ENCODE results near the gene RABEP1.
"Not testable (repeated sequence)": the region's sequence is repeated elsewhere in the genome, so short reads cannot be mapped to it uniquely, and the experiment has no call there.

Gene RABEP1, protein sequence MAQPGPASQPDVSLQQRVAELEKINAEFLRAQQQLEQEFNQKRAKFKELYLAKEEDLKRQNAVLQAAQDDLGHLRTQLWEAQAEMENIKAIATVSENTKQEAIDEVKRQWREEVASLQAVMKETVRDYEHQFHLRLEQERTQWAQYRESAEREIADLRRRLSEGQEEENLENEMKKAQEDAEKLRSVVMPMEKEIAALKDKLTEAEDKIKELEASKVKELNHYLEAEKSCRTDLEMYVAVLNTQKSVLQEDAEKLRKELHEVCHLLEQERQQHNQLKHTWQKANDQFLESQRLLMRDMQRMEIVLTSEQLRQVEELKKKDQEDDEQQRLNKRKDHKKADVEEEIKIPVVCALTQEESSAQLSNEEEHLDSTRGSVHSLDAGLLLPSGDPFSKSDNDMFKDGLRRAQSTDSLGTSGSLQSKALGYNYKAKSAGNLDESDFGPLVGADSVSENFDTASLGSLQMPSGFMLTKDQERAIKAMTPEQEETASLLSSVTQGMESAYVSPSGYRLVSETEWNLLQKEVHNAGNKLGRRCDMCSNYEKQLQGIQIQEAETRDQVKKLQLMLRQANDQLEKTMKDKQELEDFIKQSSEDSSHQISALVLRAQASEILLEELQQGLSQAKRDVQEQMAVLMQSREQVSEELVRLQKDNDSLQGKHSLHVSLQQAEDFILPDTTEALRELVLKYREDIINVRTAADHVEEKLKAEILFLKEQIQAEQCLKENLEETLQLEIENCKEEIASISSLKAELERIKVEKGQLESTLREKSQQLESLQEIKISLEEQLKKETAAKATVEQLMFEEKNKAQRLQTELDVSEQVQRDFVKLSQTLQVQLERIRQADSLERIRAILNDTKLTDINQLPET

DNA sequence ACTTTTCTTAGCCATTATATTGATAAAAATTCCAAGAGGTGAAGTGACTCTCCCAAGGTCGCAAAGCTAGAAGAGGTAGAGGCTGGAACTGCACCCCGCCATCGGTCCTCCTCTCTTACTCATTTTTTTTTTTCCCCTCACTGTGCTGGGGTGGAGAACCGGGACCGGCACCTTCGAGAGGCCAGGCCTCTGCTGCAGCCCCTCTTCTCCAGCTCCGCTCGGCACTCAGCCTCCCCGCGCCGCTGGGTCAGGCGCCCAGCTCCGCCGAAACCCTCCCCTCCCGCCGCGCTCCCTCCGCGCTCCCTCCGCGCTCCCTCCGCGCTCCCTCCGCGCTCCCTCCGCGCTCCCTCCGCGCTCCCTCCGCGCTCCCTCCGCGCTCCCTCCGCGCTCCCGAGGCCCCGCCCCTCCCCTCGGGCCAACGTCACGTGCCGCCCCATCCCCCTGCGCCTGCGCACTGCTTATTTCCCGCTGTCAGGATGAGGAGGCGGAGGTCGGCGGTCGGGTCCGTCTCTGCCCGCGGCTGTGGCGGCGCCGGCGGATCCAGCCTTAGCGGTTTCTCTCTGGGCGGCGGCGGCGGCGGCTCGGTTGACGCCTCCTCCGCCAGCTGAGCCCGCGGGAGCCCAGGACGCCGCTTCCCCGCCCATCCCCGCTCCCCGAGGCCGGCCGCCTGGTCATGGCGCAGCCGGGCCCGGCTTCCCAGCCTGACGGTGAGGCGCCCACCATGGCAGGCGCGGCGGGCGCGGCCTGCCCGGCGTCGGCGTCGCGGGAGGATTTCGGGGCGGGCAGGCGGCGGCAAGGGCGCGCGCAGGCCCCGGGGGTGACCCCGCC is at the start of gene RABEP1:
Gene RABEP1, plus strand, starts transcription at position 471 of the 828 bp plus-strand sequence. Its CDS starts 203 bp downstream, at position 674.
- DNase-seq, result peak; percentile 59 to 89

DNA sequence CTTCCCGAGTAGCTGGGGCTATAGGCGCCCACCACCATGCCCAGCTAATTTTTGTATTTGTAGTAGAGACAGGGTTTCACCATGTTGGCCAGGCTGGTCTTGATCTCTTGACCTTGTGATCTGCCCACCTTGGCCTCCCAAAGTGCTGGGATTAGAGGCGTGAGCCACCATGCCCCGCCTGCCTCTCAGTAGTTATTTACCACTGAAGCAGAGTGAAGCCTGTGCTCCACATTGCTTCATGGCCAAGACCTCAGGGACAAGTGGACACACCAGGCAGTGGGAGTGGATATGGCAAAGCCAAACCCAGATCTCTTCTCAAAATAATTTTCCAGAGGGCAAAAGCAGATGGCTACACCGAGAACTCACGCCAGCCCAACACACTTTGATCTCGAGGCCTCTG is 48.6 kb upstream of the RABEP1 start:
- DNase-seq, result not testable (repeated sequence)

DNA sequence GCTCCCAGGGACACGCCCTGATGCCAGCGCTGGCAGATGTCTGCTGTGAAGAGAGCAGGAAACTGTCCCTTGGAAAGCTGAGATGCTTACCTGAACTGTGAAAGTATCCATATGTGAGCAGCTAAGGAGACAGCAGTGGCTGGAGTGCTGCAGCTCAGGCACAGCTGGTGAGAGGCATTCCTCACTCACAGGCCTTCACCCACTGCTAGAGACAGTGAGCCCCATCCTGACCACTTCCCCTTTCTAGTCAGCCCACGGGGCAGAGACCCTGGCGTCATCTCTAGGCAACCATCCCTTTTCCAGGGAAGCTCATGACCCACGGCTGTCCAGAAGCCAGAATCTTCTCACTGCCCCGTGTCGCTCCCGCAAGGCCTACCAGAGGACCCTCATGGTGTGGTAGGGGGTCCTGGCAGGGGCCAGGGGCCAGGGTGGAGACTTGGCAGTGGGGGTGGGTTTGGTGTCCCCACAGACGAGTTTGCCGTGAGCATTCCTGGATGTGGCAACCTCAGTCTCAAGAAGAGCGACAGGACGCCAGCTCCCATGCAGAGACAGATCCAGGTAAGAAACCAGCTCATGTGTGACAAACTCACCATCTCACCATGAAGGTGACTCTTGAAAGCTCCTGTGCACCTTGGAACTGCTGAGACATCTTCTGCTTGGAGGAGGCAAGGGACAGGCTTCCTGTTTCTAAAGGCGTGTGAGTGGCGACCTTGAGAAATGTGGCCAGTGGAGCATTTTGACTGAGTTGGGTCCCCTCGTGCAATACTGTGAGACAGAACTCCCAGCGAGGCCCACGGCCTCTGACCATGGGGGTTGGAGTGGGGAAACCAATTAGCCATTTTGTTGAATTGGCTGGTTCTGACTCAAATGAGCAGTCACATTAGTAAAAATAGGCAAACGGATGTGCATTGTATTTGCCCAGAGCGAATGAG is 47.2 kb upstream of the RABEP1 start, which contains the start of gene SCIMP:
Gene SCIMP, minus strand, starts transcription at position 216 of the 932 bp plus-strand sequence. Its CDS starts 105 bp downstream, at position 111.
- DNase-seq, result no peak

DNA sequence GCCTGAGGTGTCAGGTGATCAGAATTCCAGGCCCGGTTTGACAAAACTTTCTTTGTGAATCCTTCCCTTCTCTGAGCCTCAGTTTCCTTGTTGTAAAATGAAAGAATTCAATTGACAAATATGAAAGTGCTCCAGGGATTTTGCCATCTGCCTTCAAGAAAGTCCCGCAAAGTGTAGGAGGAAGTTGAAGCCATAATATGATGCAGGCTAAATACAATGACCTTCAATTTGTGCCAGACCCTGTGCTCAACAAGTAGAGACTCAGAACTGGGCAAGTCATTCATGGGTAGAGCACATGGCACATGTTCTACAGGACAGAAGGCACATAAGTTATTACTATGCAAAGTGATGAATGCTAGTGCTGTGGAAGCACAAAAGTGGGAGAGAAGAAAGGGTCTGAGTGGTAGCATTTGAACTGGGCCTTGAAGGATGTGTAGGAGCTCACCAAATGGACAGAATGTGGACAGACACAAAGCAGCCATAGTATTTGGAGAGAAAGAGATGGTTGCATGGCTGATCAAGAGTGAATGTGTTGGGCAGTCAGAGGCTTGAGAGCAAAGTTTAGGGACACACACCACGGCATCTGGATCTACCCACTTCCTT is 45.0 kb upstream of the RABEP1 start:
- DNase-seq, result no peak

DNA sequence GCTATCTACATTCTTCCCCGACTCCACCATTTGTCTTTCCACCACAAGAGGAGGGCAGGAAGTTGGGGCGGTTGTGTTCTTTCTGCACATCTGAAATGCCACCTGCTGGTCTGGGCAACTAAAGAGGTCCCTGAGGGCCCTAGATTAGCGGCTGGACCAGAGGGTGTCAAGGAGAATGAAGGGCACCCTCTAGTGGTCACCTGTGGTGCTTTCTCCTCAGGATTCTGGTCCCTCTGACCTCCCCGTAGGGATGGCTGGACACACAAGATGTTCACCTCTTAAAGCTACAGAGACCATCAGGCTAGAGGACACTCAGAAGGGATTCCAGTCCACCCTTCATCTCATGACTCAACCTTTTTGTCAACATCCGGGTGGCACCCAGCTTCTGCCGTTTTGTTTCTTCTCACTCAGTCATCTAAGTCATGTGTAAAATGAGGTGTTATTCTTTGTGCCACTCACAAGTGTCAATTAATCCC is 44.5 kb upstream of the RABEP1 start:
- DNase-seq, result peak in 1 of 2 experiments; percentile 7

DNA sequence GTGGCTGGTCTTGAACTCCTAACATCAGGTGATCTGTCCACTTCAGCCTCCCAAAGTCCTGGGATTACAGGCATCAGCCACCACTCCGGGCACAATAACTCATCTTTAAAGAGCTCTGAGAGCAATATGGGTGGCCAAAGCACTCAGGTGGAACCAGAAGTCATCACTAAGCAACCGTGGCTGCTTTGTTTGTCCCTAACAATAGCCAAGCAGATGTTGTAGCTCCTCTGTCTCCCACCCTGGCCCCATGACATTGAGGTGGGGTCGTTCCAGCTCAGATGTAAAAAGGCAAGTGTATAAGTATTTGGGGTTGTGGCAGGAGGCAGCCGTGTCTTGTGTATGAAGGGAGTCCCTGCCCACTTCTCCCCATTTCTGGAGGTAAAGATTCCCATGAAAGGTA is 43.8 kb upstream of the RABEP1 start:
- DNase-seq, result no peak

DNA sequence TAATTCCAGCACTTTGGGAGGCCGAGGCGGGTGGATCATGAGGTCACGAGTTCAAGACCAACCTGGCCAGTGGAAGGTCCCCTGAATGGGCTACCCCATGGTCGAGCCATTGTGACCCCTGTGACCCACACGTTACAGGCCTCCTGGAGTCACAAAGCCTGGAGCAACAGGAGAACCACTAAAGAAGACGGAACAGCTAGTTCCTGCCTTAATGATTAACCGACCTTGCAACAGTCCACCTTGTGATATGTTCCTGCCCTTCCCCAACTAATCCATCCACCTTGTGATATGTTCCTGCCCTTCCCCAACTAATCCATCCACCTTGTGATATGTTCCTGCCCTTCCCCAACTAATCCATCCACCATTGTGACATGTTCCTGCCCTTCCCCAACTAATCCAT is 42.3 kb upstream of the RABEP1 start:
- DNase-seq, result not testable (repeated sequence)

DNA sequence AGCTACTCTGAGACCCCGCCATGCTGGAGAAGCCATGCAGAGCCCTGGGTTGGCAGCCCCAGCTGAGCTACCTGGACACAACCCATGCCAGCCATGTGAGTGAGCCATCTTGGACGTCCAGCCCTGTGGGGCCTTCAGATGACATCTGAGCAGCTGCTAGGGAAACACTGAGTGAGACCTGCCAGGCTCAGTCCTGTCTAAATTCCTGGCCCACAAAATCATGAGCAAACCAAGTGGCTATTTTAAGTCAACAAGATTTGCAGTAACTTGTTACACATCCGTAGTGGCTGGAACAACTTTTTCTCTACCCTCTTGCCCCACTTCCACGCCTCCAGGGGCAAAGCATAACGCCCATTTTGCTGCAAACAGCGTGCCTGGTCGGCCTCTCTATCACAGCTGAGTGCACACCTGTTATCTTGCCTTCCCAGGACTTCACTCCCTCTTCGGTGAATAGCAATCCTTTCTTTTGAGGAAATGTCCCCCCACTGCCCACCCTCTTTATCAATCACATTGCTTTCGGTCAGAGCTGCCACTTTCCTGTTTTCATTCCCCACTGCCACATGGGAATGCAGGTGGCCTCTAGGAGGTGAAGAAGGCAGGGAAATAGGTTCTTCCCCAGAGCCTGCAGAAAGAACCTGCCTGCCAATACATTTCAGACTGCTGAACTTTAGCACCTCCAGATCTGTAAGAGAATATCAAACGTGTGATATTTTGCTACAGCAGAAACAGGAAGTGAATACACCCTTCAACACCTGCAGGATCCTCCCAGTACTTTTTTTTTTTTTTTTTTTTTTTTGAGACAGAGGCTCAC is 40.0 kb upstream of the RABEP1 start:
- no peak for DNase-seq

DNA sequence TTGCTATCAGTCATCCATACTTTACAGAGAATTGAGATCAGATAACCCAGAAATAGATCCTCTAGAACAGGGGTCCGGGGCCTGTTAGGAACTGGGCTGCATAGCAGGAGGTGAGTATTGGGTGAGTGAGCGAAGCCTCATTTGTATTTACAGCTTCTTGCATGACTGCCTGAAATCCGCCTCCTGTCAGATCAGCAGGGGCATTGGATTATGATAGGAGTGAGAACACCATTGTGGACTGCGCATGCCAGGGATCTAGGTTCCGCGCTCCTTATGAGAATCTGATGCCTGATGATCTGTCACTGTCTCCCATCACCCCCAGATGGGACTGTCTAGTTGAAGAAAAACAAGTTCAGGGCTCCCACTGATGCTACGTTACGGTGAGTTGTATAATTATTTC is 34.5 kb upstream of the RABEP1 start:
- DNase-seq, result no peak

DNA sequence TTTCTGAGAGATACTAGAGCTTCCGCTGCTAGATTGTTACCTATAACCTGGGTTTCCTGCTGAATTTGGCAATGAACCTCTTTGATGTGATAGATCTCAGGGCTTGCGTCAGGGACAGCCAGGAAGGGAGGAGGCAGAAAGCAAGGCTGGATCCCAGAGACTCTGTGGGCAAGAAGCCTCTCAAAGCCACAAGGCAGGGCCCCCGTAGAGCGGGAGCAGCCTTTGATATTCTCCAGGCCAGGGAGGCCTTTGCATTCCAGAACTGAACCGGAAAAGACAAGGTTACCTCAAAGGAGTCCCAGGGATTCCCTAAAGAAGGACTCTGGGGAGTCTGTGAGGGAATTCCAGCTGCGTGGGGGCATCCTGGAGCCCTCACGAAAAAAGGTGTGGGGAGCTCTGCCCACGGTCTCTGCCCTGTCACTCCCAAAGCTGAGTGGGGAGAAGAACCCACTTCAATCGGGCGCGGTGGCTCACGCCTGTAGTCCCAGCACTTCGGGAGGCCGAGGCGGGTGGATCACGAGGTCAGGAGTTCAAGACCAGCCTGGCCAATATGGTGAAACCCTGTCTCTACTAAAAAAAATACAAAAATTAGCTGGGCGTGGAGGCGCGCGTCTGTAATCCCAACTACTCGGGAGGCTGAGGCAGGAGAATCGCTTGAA is 33.1 kb upstream of the RABEP1 start:
- DNase-seq, result no peak

DNA sequence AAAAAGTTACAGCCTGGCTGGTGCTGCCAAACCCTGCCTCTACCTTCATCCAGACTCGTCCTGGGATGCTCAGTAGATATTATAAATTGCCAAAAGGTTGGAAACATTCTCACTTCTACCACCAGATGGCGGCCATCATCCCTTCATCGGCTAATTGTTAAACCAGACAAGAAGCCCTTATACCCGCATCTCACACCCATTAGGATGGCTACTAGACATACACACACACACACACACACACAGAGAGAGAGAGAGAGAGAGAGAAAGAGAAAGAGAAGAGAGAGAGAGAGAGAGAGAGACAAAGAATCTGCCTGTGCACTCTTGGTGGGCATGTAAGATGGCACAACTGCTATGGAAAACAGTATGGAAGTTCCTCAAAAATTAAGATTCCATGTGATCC is 32.5 kb upstream of the RABEP1 start:
- peak; percentile 62 to 77 for DNase-seq

DNA sequence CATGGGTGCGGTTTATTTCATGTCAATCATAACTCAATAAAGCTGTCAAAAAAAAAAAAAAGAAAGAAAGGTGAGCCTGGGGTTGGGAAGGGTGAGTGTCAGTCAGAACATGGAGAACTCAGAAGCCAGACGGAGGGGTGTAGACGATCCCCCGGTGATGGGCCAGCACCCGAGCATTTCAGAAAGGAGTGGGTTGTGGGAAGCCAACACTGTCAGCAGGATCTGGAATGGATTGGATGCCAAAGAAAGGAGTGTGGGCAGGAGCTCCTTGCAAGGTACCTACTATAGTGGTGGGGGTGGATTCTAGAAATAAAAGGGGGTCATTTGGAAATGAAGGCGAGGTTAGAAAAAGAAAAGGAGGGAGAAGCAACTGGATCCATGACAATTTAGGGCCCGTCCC is 27.7 kb upstream of the RABEP1 start:
- DNase-seq, result no peak

DNA sequence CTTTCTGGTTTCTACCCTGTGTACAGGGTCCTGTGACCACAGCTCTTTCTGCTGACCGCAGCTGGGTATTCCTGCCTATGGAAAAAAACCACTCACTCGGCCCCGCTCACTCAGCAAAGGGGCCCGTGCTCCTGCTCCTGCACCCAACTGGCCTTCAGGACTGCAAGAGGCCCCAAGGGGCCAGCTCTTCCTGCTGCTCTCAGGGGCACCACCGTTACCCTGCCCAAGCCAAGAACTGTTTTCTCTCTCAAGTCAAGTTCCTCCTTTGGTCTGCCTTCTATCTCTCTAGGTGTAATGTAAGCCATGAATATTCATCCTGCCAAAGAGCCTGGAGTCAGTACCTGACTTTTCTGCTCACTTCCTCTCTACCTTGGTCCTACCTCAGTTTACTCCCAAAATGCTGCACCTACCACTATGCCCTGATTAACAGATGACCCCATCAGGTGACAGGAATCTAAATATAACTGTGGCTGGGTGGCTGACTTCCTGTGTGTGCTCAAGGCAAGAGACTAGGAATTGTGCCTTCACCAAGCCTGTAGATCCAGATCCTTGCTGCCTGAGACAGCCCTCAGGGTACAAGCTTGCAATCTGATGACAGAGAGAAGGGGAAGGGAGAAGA is 27.1 kb upstream of the RABEP1 start:
- no peak for DNase-seq

DNA sequence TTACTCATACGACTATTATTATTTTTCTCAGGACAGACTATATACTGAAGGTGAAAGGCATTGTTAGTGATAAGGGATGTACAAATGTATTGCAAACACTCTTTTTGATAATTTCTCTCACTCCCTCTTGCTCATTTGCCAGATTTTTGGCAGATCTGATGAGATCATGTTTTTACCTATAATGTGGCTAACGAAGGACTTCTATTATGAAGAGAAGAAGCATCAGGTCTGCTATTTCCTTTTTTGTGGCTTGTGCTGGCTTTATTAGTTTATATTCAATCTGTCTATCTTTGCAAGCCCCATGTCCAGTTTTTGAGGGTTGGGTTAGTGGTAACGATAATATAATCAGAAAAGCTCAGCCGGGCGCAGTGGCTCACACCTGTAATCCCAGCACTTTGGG is 25.0 kb upstream of the RABEP1 start:
- DNase-seq, result no peak

DNA sequence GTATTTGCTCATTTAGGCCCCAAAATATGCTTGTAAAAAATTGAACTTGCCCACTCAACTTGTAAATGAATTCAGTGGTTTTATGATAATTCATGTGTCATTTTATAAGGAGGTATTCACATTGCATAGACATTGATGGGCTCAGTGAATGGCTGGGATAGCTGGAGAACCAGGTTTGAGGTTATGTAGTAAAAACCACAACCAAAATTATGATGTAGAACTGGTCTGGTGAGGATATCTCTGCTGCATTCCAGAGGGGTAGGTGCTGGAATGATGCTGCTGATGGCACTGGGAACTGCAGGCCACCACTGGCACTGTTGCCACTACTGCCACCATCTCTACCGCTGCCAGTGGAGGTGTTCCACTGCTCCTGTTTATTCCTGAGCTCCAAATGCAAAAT is 21.5 kb upstream of the RABEP1 start:
- no peak for DNase-seq

DNA sequence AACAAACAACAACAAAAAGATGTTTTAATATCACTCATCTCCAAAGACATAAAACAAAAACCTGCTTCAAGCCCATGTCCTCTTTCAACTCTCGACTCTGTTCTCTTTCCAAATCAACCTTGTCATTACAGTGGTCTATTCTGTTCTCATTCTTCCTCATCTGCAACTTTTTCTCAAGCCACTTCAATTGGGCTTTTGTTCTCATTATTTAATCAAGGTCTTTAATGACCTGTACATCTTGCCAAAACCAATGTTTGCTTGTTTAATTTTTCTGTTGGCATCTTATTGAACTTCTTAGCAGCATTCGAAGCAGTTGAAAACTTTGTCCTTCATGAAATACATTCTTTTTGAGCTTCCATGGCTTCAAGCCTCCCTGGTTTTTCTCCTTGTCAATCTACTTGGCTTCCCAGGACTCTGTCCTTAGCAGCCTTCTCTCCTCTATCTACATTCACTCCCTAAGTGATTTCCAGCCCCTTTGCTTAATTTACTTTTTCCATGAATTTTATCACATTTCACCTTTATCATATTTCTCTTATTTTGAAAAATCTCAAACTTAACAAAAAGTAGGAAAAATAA is 19.6 kb upstream of the RABEP1 start:
- DNase-seq, result no peak

DNA sequence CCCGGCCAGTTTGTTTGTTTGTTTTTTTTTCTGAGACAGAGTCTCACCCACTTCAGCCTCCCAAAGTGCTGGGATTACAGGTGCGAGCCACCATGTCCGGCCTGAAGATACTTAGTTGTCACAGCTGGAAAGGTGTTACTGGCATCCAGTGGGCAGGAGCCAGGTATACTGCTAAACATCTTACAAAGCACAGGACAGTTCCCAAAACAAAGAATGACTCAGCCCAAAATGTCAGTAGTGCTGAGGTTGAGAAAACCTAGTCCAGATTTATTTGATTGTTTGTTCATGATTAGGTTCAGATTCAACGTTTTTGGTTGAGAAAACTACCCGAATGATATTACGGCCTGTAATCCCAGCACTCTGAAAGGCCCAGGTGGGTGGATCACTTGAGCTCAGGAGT is 18.6 kb upstream of the RABEP1 start:
- DNase-seq, result no peak

DNA sequence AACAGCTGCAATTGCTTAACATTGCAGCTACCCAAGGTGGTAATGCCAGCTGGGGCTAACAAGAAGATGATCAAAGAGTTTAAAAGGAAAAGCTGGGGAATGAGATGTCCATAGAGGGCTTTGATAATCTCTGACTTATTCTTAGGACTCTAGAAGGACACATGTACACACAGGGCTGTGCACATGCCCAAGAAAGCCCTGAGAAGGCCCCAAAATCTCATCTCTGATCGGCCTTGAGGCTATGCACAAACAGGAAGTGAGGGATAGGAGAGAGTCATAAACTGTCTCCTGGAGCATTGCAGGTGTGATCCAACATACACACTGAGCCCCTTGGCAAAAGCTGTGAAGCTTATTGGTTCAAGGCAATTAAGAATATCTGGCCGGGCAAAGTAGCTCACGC is 17.2 kb upstream of the RABEP1 start:
- no peak for DNase-seq
